Esophagus muscularis mucosa (tissue), 4 donors: ENCODE results near the gene CCBE1.

ENCODE experiments used
- EP300 ChIP-seq: sonication (generic); formaldehyde crosslinking; IDR thresholded peaks from one replicate; pipeline ENCODE4 v1.6.1; 2017; ENCODE audit warnings: antibody characterized with exemption
- POLR2A ChIP-seq: fragments of 450-650 bp; IDR thresholded peaks from one replicate; pipeline ENCODE4 v1.6.1; 2017; ENCODE audit warnings: antibody characterized with exemption, moderate library complexity, mild to moderate bottlenecking, low read depth
- TF ChIP-seq, protein P1 (sequence below), 3 experiments: fragments of 200-600 bp in 2 of 3; fragments of 450-650 bp in 1 of 3; sonication (generic) in 2 of 3; IDR thresholded peaks; one replicate each; pipeline ENCODE4 v1.5.1; 2017 to 2019; ENCODE audit warnings: antibody characterized with exemption in 3 of 3, mild to moderate bottlenecking in 2 of 3, moderate library complexity in 1 of 3

GRCh38 chr18:59551902-59552635, 145.2 kb downstream of the CCBE1 start:
- TF ChIP-seq, protein P1, sequence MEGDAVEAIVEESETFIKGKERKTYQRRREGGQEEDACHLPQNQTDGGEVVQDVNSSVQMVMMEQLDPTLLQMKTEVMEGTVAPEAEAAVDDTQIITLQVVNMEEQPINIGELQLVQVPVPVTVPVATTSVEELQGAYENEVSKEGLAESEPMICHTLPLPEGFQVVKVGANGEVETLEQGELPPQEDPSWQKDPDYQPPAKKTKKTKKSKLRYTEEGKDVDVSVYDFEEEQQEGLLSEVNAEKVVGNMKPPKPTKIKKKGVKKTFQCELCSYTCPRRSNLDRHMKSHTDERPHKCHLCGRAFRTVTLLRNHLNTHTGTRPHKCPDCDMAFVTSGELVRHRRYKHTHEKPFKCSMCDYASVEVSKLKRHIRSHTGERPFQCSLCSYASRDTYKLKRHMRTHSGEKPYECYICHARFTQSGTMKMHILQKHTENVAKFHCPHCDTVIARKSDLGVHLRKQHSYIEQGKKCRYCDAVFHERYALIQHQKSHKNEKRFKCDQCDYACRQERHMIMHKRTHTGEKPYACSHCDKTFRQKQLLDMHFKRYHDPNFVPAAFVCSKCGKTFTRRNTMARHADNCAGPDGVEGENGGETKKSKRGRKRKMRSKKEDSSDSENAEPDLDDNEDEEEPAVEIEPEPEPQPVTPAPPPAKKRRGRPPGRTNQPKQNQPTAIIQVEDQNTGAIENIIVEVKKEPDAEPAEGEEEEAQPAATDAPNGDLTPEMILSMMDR (IDR thresholded peaks at IDR 0.05), result no peak
- no peak for TF ChIP-seq POLR2A
- TF ChIP-seq EP300, result no peak
